IMR-90 (cell line): Measurements from ENCODE around the gene FRMD3. TPM values are rescaled to one million over a fixed set of nuclear protein-coding genes. Genes with fewer than 3 reads are reported as not detected.

Experiments used
- ATAC-seq: fragments of 200-7000 bp; cut with Tn5 transposase; 2 replicates; pipeline ENCODE4 v1.9.1; 2020; ENCODE audit warnings: low read depth, mild to moderate bottlenecking, moderate library complexity
- BruUV-seq: library from RNA; stranded (reverse); fragments of 400-500 nt; replicated peaks from 2 replicates; lab custom pipeline; 2021; lab: Mats Ljungman, UMichigan
- CTCF ChIA-PET: fragments of 300-600 bp; formaldehyde crosslinking; extraction: SDS; loops from one replicate; lab custom pipeline; 2021; ENCODE audit warnings: antibody characterized with exemption; lab: Yijun Ruan, JAX
- POLR2A ChIA-PET: fragments of 300-600 bp; sonication (Branson Sonifier 250); formaldehyde crosslinking; loops from one replicate; lab custom pipeline; 2022; ENCODE audit warnings: antibody characterized with exemption; ENCODE audit not compliant: unreplicated experiment; lab: Charles Lee
- DNase-seq: peaks from one replicate; pipeline ENCODE4 v3.0.0; 2013
- H2AFZ ChIP-seq: replicated peaks from 2 replicates; pipeline ENCODE3; 2013; ENCODE audit warnings: low read length, mild to moderate bottlenecking; ENCODE audit not compliant: poor library complexity
- H2AK5ac ChIP-seq: 2 replicates; pipeline ENCODE4 v1.6.1; 2013; ENCODE audit warnings: low read depth, low read length, inconsistent platforms
- H2AK9ac ChIP-seq: replicated peaks from 2 replicates; pipeline ENCODE3; 2013; ENCODE audit warnings: mild to moderate bottlenecking, low read depth, low read length, moderate library complexity; ENCODE audit not compliant: poor library complexity
- H2BK120ac ChIP-seq: 2 replicates; pipeline ENCODE4 v1.6.1; 2013; ENCODE audit warnings: low read depth, low read length, inconsistent platforms
- H2BK15ac ChIP-seq: 3 replicates; pipeline ENCODE4 v1.6.1; 2013; ENCODE audit warnings: low read depth, low read length, inconsistent platforms
- H2BK20ac ChIP-seq: 2 replicates; pipeline ENCODE4 v1.6.1; 2013; ENCODE audit warnings: low read depth, mild to moderate bottlenecking, inconsistent platforms, low read length, moderate library complexity
- H2BK5ac ChIP-seq: 2 replicates; pipeline ENCODE4 v1.6.1; 2013; ENCODE audit warnings: mild to moderate bottlenecking, low read depth, low read length, inconsistent platforms; ENCODE audit not compliant: poor library complexity, severe bottlenecking
- H3K14ac ChIP-seq: replicated peaks from 2 replicates; pipeline ENCODE4 v1.6.1; 2013; ENCODE audit warnings: low read depth, low read length, inconsistent platforms
- H3K18ac ChIP-seq: 2 replicates; pipeline ENCODE4 v1.6.1; 2013; ENCODE audit warnings: low read depth, low read length, control low read depth
- H3K23ac ChIP-seq: 2 replicates; pipeline ENCODE4 v1.6.1; 2013; ENCODE audit warnings: low read depth, low read length, inconsistent platforms
- H3K27ac ChIP-seq: 2 replicates; pipeline ENCODE4 v1.5.1; 2013; ENCODE audit warnings: mild to moderate bottlenecking, control low read depth, low read length; ENCODE audit not compliant: insufficient read depth
- H3K27me3 ChIP-seq: 2 replicates; pipeline ENCODE4 v1.6.1; 2013; ENCODE audit warnings: low read length; ENCODE audit not compliant: control insufficient read depth, insufficient read depth
- H3K36me3 ChIP-seq: 2 replicates; pipeline ENCODE4 v1.6.1; 2013; ENCODE audit warnings: low read length, mixed read lengths; ENCODE audit not compliant: control insufficient read depth, insufficient read depth
- H3K4ac ChIP-seq: 2 replicates; pipeline ENCODE4 v1.6.1; 2013; ENCODE audit warnings: low read depth, low read length, inconsistent platforms
- H3K4me1 ChIP-seq: 2 replicates; pipeline ENCODE4 v1.6.1; 2013; ENCODE audit warnings: low read length, mixed read lengths; ENCODE audit not compliant: control insufficient read depth, insufficient read depth
- H3K4me2 ChIP-seq: 2 replicates; pipeline ENCODE4 v1.6.1; 2013; ENCODE audit warnings: low read depth, mild to moderate bottlenecking, control low read depth, low read length, moderate library complexity
- H3K4me3 ChIP-seq: 2 replicates; pipeline ENCODE4 v1.5.1; 2013; ENCODE audit warnings: low read depth, mild to moderate bottlenecking, control low read depth, low read length, moderate library complexity; ENCODE audit not compliant: insufficient read depth
- H3K56ac ChIP-seq: 2 replicates; pipeline ENCODE4 v1.6.1; 2013; ENCODE audit warnings: low read length, inconsistent platforms; ENCODE audit not compliant: insufficient read depth; ENCODE audit errors: extremely low read depth
- H3K79me1 ChIP-seq, 2 experiments: 2 replicates each; pipeline ENCODE4 v1.6.1; 2013; ENCODE audit warnings: low read length in 2 of 2, inconsistent platforms in 1 of 2, low read depth in 1 of 2
- H3K9ac ChIP-seq: 2 replicates; pipeline ENCODE4 v1.6.1; 2013; ENCODE audit warnings: low read depth, low read length, control low read depth
- H3K9me1 ChIP-seq: 2 replicates; pipeline ENCODE4 v1.6.1; 2013; ENCODE audit warnings: low read length, inconsistent platforms; ENCODE audit not compliant: insufficient read depth
- H3K9me3 ChIP-seq: 2 replicates; pipeline ENCODE4 v1.6.1; 2013; ENCODE audit warnings: low read length; ENCODE audit not compliant: control insufficient read depth, insufficient read depth
- H4K20me1 ChIP-seq: 2 replicates; pipeline ENCODE4 v1.6.1; 2013; ENCODE audit warnings: low read length, inconsistent platforms; ENCODE audit not compliant: insufficient read depth
- H4K5ac ChIP-seq: 2 replicates; pipeline ENCODE4 v1.6.1; 2013; ENCODE audit warnings: mild to moderate bottlenecking, low read depth, low read length, control low read depth
- H4K8ac ChIP-seq, 2 experiments: 2 replicates each; pipeline ENCODE4 v1.6.1; 2013; ENCODE audit warnings: low read depth in 2 of 2, low read length in 2 of 2, control low read depth in 1 of 2, inconsistent platforms in 1 of 2
- H4K91ac ChIP-seq: 2 replicates; pipeline ENCODE4 v1.6.1; 2013; ENCODE audit warnings: low read depth, low read length, inconsistent platforms; ENCODE audit not compliant: insufficient read depth
- BHLHE40 ChIP-seq: fragments of 150-350 bp; IDR thresholded peaks from 2 replicates; pipeline ENCODE4 v1.6.1; 2016; ENCODE audit warnings: mild to moderate bottlenecking, low read depth, low read length
- CEBPB ChIP-seq: IDR thresholded peaks from 2 replicates; pipeline ENCODE4 v1.6.1; 2012; ENCODE audit warnings: low read depth, low read length, improper control_type of control experiment
- CHD1 ChIP-seq: IDR thresholded peaks from 2 replicates; pipeline ENCODE4 v1.6.1; 2012; ENCODE audit warnings: low read depth, low read length, improper control_type of control experiment
- FOS ChIP-seq: fragments of 150-350 bp; IDR thresholded peaks from 2 replicates; pipeline ENCODE4 v1.6.1; 2016; ENCODE audit warnings: low read depth, low read length
- MXI1 ChIP-seq: IDR thresholded peaks from 2 replicates; pipeline ENCODE4 v1.6.1; 2012; ENCODE audit warnings: low read depth, mild to moderate bottlenecking, low read length, moderate library complexity, borderline replicate concordance
- NFE2L2 ChIP-seq: fragments of 150-350 bp; IDR thresholded peaks from 2 replicates; pipeline ENCODE4 v1.6.1; 2016; ENCODE audit warnings: low read depth, mild to moderate bottlenecking, low read length
- POLR2A ChIP-seq: IDR thresholded peaks from 2 replicates; pipeline ENCODE4 v1.6.1; 2012; ENCODE audit warnings: mild to moderate bottlenecking, low read depth, low read length
- RCOR1 ChIP-seq: IDR thresholded peaks from 2 replicates; pipeline ENCODE4 v1.6.1; 2012; ENCODE audit warnings: mild to moderate bottlenecking, low read length, improper control_type of control experiment; ENCODE audit not compliant: insufficient replicate concordance
- RFX5 ChIP-seq: IDR thresholded peaks from 2 replicates; pipeline ENCODE4 v1.8.0; 2012; ENCODE audit warnings: low read depth, mild to moderate bottlenecking, low read length, moderate library complexity
- WGBS, 2 experiments: methylation state at CpG; one replicate each; pipeline versions ENCODE4 v1.1.5 to v1.1.7; 2013; ENCODE audit warnings: missing lambda C conversion rate in 2 of 2; ENCODE audit not compliant: insufficient read length in 1 of 2; ENCODE audit errors: extremely low coverage in 2 of 2; 5-methylcytosine and 5-hydroxymethylcytosine counted together
- dilution Hi-C: fragments of 300-500 bp; cut with HindIII; formaldehyde crosslinking; loops from one replicate; pipeline ENCODE4 v1.14.3; 2018; ENCODE audit warnings: low sequenced_read_pairs; ENCODE audit not compliant: unreplicated experiment
- in situ Hi-C: fragments of 300-500 bp; cut with MboI; formaldehyde crosslinking; loops from 3 replicates; pipeline ENCODE4 v1.14.3; 2019; ENCODE audit warnings: low sequenced_read_pairs, inconsistent platforms, mixed read lengths
- intact Hi-C: fragments of 100-400 bp; cut with micrococcal nuclease; formaldehyde crosslinking; loops from 2 replicates; pipeline ENCODE4 v1.10.0; 2022
- polyA plus RNA-seq, 3 experiments: library from polyadenylated mRNA; depleted of rRNA; stranded (reverse); fragments of >200 nt; gene quantifications; 2 replicates each; pipeline ENCODE4 v1.2.3, GENCODE V29; 2012; ENCODE audit warnings: low replicate concordance in 1 of 3
- total RNA-seq: library from RNA; depleted of rRNA; stranded (reverse); fragments of >200 nt; gene quantifications from 2 replicates; pipeline ENCODE4 v1.2.3, GENCODE V29; 2012
- TF ChIP-seq, protein P1 (sequence below): conservative IDR thresholded peaks from 2 replicates; pipeline ENCODE4 v1.5.1; 2012; ENCODE audit warnings: mild to moderate bottlenecking, low read depth, low read length, improper control_type of control experiment
- TF ChIP-seq, protein P2 (sequence below): fragments of 150-350 bp; IDR thresholded peaks from 2 replicates; pipeline ENCODE4 v1.6.1; 2017; ENCODE audit warnings: mild to moderate bottlenecking, antibody characterized with exemption, low read length, low read depth

Gene FRMD3
- total and polyA plus RNA-seq, 2 of the 4 experiments (the other 2 are of a cell fraction): 0.02 to 0.18 TPM

DNA sequence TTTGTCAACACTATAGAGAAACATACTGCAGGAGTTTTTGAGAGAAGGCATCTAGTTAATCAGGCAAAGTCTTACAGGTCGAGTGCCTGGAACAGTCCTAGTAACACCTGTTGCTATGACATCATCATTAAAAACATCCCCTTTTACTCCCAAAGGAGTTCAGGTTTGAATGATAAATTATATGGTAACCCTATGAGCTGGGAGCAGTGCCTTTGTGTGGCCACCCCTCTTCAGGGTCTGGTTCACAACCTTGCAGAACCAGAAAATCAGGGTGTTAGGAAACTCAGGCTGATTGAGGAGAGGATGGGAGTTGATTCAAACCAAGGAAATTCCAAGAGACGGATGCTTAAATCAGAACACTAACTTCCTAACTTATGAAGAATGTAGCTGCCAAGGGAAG is 296.1 kb downstream of the FRMD3 start:
- Histone ChIP-seq H3K9ac (no peak overlapping the region), H2BK15ac (no peak overlapping the region), H4K5ac (no peak overlapping the region), H3K18ac (no peak overlapping the region), H3K79me1 (no peaks in the 10 kb centered on the region), H3K23ac (no peak overlapping the region), H3K56ac (no peak overlapping the region), H3K9me3 (peaks cover 2% of the 10 kb centered on the region; the same call in 1 of the 2 replicates), H3K14ac (no peak overlapping the region), H2AK9ac (no peak overlapping the region), H3K4me1 (no peaks in the 10 kb centered on the region), H3K9me1 (no peaks in the 10 kb centered on the region), H3K27me3 (no peaks in the 10 kb centered on the region), H2BK5ac (no peak overlapping the region), H4K8ac (no peak overlapping the region), H3K36me3 (no peaks in the 10 kb centered on the region), H3K4me3 (no peak overlapping the region), H4K20me1 (no peaks in the 10 kb centered on the region), H2AFZ (no peak overlapping the region), H4K91ac (no peak overlapping the region), H3K4me2 (no peak overlapping the region), H3K4ac (no peak overlapping the region), H3K27ac (no peak overlapping the region), H2AK5ac (no peak overlapping the region), H2BK20ac (no peak overlapping the region), H2BK120ac (no peak overlapping the region)
- POLR2A ChIA-PET: no interaction called here
- no peak for DNase-seq
- no CpG with 5 or more reads among the region's 2 CpGs for WGBS, 2 experiments
- TF ChIP-seq POLR2A (no peak), CEBPB (no peak), MXI1 (no peak), FOS (no peak), RCOR1 (no peak), BHLHE40 (no peak), NFE2L2 (no peak), RFX5 (no peak), CHD1 (no peak)
- TF ChIP-seq, protein P1, sequence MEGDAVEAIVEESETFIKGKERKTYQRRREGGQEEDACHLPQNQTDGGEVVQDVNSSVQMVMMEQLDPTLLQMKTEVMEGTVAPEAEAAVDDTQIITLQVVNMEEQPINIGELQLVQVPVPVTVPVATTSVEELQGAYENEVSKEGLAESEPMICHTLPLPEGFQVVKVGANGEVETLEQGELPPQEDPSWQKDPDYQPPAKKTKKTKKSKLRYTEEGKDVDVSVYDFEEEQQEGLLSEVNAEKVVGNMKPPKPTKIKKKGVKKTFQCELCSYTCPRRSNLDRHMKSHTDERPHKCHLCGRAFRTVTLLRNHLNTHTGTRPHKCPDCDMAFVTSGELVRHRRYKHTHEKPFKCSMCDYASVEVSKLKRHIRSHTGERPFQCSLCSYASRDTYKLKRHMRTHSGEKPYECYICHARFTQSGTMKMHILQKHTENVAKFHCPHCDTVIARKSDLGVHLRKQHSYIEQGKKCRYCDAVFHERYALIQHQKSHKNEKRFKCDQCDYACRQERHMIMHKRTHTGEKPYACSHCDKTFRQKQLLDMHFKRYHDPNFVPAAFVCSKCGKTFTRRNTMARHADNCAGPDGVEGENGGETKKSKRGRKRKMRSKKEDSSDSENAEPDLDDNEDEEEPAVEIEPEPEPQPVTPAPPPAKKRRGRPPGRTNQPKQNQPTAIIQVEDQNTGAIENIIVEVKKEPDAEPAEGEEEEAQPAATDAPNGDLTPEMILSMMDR: no peak
- TF ChIP-seq, protein P2, sequence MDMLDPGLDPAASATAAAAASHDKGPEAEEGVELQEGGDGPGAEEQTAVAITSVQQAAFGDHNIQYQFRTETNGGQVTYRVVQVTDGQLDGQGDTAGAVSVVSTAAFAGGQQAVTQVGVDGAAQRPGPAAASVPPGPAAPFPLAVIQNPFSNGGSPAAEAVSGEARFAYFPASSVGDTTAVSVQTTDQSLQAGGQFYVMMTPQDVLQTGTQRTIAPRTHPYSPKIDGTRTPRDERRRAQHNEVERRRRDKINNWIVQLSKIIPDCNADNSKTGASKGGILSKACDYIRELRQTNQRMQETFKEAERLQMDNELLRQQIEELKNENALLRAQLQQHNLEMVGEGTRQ: no peak
- in situ Hi-C loops (no loop called here), intact Hi-C loops (no loop called here), dilution Hi-C loops (no loop called here)
- CTCF ChIA-PET: no interaction called here
- ATAC-seq: no peak
- BruUV-seq: no TSS peak
